Left ventricle myocardium superior (tissue), 1 donor: ENCODE data around the gene CD2. TPM values are rescaled to one million over a fixed set of nuclear protein-coding genes. Genes with fewer than 3 reads are reported as not detected.

Source experiments
- ATAC-seq: fragments of 200-7000 bp; cut with Tn5 transposase; one replicate; pipeline ENCODE4 v1.9.1; 2020; ENCODE audit warnings: mild to moderate bottlenecking, moderate library complexity
- DNase-seq: peaks from one replicate; pipeline ENCODE4 v3.0.0-alpha.2; 2020
- intact Hi-C: fragments of 100-400 bp; cut with micrococcal nuclease; formaldehyde crosslinking; loops from one replicate; pipeline ENCODE4 v1.11.0; 2022
- total RNA-seq: library from RNA; stranded (reverse); fragmentation: NEBNext Ultra II Directional; extraction: Animal tissue kit (Norgen Biotek cat#: 25700); gene quantifications from one replicate; pipeline ENCODE4 v1.2.1, GENCODE V29; 2021
- donor health status: DM: no; HTN: yes; CAD: no; lungs with severe emphysema.

The CD2 gene
- total RNA-seq, 1 donor from 2014 or later: 1.7 TPM

- ATAC-seq (no peak), DNase-seq (no peak)
- intact Hi-C loops: no loop called here
These were observed 53.4 kb downstream of the CD2 start for GRCh38 chr1:116807394-116808199.

GRCh38 chr1:116808200-116808847 is 54.1 kb downstream of the CD2 start:
- ATAC-seq: no peak
- DNase-seq: no peak
- intact Hi-C loops: no loop called here

- intact Hi-C loops: no loop called here
- DNase-seq (no peak), ATAC-seq (no peak)
These were observed 54.7 kb downstream of the CD2 start for GRCh38 chr1:116808848-116809508.

GRCh38 chr1:116811321-116811720 is 57.1 kb downstream of the CD2 start:
- intact Hi-C loops: no loop called here
- DNase-seq: no peak
- ATAC-seq: no peak

GRCh38 chr1:116814926-116815723 is 60.9 kb downstream of the CD2 start:
- intact Hi-C loops: no loop called here
- DNase-seq: no peak
- no peak for ATAC-seq

- no peak for ATAC-seq
- intact Hi-C loops: no loop called here
- no peak for DNase-seq
These were observed 63.4 kb downstream of the CD2 start for GRCh38 chr1:116817582-116818064.

Other genes with a start within 250 kb of the CD2 start
- gene CD58, start 183.4 kb upstream of the CD2 start, total RNA-seq: 26.1 TPM
- 11.7 TPM for gene IGSF3, start 86.7 kb upstream of the CD2 start, total RNA-seq
- 99.6 TPM for gene PTGFRN, start 155.5 kb downstream of the CD2 start, total RNA-seq
- 0.45 TPM for gene CD101, start 247.3 kb downstream of the CD2 start, total RNA-seq